ENCODE data around the gene SYT8.

The SYT8 gene

GRCh38 chr11:1846453-1846932 lies 11.7 kb downstream of the SYT8 start:
- no peak for DNase-seq

DNA sequence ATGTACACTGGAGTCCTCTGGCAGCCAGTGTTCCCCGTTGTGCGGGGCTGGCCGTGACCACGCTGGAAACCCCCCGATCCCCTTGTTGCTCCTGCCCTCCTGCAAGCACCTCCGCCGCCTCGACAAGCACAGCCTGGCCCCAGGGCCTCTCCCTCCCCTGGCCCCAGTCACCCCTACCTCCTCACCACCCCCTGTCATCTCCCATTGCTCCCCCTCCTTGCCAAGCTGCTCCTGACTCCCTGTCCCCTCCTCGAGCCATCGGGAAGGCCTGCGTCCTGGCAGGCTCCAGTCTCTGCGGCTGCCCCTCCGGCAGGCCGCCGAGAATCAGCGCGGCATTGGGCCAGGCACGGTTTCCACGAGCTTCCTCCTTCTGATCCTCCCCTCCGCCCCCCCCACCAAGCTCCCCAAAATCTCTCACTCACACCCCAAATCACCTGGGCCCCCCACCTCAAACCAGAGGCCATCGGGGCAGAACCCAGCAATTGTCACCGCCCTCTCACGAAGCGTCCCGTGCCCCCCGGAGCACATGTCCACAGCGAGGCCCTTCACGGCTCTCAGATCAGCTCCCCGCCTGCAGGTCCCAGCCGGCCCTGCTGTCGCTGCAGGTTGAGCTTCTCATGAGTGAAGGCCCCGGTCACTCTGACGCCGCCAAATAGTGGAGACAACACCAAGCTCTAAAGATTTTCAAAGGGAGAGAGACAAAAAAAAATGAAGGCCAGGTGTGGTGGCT lies 12.4 kb downstream of the SYT8 start:
- DNase-seq = no peak

DNA sequence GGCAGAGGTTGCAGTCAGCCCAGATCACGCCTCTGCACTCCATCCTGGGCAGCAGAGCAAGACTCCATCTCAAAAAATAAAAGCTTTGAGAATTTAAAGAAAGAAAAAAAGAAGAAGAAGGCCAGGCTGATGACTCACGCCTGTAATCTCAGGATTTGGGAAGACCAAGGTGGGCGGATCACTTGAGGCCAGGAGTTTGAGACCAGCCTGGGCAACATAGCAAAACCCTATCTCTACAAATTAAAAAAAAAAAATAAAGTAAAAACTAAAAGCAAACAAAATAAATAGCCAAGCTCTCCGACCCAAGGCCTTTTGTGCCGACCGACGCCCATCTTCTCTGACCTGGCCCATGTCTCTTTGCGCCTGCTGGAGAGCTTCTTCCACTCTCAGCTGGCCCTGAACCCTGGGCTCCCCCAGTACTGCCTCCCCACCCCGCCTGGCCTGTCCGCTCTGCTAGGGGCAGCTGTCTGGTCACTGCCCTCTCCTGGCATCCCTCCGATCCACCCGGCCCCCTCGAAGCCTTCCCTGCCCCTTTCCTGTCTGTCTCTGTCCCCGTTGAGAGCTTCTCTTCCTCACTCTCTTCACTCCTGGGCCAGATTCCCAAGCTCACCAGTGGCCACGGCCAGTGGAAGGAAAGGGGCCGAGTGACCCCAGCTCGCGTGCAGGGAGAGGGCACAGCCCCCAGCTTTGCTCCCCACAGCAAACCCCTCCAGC lies 13.3 kb downstream of the SYT8 start:
- no peak for DNase-seq

GRCh38 chr11:1848640-1849430 lies 14.0 kb downstream of the SYT8 start:
- DNase-seq = no peak

- no peak for DNase-seq
These were observed 16.8 kb downstream of the SYT8 start for GRCh38 chr11:1851468-1852180.

DNA sequence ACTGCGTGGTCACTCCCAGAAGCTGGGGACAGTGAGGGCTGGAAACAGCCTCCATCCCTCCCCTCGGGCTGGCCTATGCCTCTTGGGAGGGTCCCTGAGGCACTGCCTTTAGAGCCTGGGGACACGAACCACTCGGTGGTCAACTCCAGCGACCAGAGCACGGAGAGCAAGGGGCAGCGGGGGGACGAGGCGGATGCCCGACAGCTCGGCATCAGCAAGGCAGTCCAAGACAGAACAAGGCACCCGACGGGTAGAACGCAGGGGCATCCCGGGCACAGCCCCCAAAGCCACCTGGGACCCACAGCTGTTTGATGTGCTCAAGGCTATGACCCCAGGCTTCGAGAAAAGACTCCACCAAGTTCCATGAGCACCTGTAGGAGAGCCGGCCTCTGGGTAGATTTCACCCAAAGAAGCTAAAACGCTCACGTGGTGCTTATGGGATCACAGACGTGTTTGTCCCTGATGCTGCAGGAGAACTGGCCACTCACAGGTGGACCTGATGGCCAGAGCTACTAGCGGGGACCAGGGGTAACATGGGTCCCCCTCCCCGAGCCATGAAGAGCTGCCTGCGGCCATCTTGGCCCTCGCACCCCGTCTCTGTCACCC lies 17.6 kb downstream of the SYT8 start:
- no peak for DNase-seq

DNA sequence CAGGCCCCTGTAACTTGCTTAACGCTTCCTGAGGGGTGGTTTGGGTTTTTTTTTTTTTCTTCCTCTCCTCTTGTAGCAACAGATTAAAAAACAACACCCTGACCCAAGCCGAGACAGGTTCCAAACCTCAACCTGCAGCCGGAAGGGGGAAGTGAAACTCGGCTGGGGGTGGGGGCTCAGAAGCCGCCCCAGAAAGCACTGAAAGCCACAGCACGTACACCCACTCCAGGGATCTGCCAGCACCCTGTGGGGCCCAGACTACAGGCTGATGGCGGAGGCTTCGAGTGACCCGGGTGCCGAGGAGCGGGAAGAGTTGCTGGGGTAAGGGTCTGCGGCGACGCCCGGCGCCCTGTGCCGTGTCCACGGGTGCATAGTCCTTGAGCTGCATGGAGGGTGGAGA lies 18.1 kb downstream of the SYT8 start, which contains the start of gene LSP1:
Gene LSP1 (plus strand): TSS at position 208 of the 400 bp plus-strand sequence. CDS start 61 bp downstream, at position 269.
- DNase-seq = no peak

- DNase-seq = no peak
These were observed 18.8 kb downstream of the SYT8 start for GRCh38 chr11:1853376-1854131.

DNA sequence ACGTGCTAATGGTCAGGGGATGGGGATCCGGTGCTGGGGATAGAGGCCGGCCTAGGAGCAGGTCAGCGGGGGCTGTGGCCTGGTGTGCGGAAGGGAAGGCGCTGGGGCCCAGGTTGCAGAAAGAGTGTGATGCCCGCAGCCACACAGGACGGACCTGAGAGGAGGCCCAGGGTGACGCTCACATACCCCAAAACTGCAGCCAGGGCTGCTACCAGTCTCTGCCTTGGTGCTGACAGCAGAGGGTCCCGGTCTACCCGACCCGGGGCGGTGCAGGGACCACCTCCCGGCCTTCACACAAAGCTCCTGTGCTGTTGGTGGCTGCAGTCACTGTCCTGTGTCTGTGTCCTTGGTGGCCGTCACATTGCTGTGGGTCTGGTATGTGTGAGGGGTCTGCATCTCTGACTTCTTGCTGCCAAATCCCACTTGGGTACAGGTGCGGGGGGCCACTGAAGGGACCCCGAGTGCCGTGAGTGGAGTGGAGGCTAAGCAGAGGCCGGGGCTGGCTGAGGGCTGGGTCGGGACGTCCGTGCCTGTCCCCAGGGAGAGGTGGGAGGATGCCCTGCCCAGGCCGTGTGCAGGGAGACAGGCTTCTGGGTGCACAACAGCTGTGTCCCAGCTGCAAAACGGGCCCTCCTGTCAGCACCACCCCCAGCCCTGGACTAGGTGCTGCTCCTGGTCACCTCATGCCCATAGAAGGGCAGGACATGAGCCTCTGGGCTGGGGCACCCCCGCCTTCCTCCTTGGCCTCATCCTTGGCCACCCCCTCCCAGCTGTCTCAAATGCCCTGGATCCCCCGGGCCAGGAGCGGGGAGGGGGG lies 19.6 kb downstream of the SYT8 start:
- DNase-seq = no peak

- DNase-seq = no peak
These were observed 20.4 kb downstream of the SYT8 start for GRCh38 chr11:1854949-1855885.

DNA sequence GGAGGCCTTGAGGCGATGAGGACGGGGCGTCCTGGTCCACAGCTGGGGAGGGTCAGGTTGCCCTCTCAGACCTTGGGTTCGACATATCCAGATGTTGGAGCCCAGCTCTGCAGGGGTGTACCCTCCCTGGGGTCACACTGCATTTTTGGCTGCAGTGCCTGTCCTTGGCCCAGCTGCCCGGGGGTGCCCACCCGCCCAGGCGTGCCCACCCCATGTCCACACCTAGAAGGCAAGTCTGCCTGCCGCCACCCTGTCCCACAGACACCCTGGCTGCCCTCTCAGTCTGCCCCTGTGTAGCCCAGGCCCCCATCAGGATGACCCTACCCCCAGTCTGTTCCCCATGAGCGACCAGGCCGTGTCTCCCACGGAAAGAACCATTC lies 21.1 kb downstream of the SYT8 start:
- DNase-seq = no peak

DNA sequence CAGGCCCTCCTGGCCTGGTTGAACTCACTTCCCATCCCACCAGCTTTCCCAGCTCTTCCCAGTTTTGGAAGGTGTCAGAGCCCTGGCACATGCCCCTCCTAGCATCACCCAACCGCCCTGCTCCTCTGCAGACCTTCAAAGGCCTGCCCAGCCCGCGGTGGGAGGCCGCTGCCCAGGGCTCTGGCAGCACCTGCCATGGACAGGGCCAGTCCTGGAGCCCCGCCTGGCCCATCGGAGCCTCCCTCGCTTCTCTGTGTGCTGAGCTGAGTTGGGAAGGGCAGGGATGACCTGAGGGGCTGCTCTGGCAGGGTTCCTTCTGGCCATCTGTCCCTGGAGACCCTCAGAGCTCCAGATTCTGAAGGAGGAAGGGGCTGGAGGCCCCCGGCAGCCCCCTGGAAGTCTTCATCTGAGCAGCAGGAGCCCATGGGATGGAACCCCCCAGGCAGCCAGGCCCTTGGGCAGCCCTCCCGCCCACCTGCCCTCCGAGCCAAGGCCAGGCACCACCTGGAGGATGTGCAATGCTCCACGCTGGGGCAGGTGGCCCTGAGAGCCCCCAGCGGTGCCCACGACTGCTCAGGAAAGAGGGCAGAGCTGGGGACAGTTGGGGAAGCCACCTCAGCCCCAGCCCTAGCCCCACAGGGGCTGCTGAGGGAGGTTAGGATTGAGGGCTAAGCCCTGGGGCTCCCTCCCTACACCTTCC lies 21.7 kb downstream of the SYT8 start:
- DNase-seq = no peak

- DNase-seq = no peak
These were observed 22.3 kb downstream of the SYT8 start for GRCh38 chr11:1857064-1857463.

DNA sequence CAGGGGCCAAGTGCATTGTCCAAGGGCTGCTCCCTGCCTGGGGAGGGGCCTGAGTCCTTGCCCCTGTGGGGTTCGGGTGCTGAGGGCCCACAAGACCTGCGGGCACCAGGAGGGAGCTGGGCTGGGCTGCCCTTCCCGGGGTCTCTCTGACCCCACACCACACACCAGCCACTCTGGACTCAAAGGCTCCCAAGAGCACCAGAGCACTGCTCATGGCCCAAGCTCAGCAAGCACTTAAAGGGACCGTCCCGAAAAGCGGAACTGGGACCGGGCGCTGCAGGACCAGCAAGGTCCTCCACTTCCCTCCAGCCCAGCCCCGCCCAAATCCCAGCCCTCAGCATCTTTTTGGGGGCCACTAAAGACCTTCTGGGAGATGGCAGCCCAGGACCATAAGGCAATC lies 23.4 kb downstream of the SYT8 start:
- DNase-seq = no peak

GRCh38 chr11:1858576-1858975 lies 23.8 kb downstream of the SYT8 start:
- DNase-seq = no peak

- no peak for DNase-seq
These were observed 24.2 kb downstream of the SYT8 start for GRCh38 chr11:1859004-1859403.

DNA sequence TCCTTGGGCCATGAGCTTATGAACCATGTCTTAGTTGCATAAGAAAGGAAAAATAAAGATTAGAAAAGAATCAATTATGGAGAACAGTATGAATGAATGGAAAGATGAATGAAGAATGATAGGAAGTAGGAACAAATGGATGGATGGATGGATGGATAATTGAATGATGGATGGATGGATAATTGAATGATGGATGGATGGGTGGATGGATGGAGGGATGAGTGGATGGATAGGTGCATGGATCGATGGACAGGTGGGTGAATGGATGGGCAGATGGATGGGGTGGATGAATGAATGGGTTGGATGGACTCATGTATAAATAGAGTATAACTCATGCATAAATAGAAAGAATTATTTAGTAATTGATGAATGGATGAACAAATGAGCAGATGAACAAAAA lies 25.3 kb downstream of the SYT8 start:
- no peak for DNase-seq

GRCh38 chr11:1861435-1862411 lies 26.9 kb downstream of the SYT8 start:
- DNase-seq = no peak

Data from NCI-H1417 treated with DMSO at 0.1 percent for 48 hours (cell line).